ENCODE measurements around the gene HOXB5.

The HOXB5 gene

GRCh38 chr17:48587276-48588073, 6.1 kb downstream of the HOXB5 start:
- TF ChIP-seq TAF1 (IDR thresholded peaks at IDR 0.05; ENCODE audit: borderline replicate concordance, insufficient read depth, low read length) (no peak), REST (IDR thresholded peaks at IDR 0.05; ENCODE audit: insufficient read depth in 1 of 2, low read depth in 2 of 2, low read length in 2 of 2) (no peak), FOXP2 (optimal IDR thresholded peaks at IDR 0.05; ENCODE audit: borderline replicate concordance, extremely low read depth, extremely low read length, insufficient read depth) (no peak), POLR2AphosphoS5 (IDR thresholded peaks at IDR 0.05; ENCODE audit: low read depth, low read length) (no peak), SIN3A (IDR thresholded peaks at IDR 0.05; ENCODE audit: borderline replicate concordance, insufficient read depth, low read length) (no peak)

- TF ChIP-seq TAF1 (IDR thresholded peaks at IDR 0.05; ENCODE audit: borderline replicate concordance, insufficient read depth, low read length) (no peak), POLR2AphosphoS5 (IDR thresholded peaks at IDR 0.05; ENCODE audit: low read depth, low read length) (no peak), REST (IDR thresholded peaks at IDR 0.05; ENCODE audit: insufficient read depth in 1 of 2, low read depth in 2 of 2, low read length in 2 of 2) (no peak), FOXP2 (optimal IDR thresholded peaks at IDR 0.05; ENCODE audit: borderline replicate concordance, extremely low read depth, extremely low read length, insufficient read depth) (no peak), SIN3A (IDR thresholded peaks at IDR 0.05; ENCODE audit: borderline replicate concordance, insufficient read depth, low read length) (no peak)
Observed at GRCh38 chr17:48586355-48587258, 7.0 kb downstream of the HOXB5 start.

GRCh38 chr17:48584223-48584741, 9.3 kb downstream of the HOXB5 start:
- no peak for TF ChIP-seq POLR2AphosphoS5 (IDR thresholded peaks at IDR 0.05; ENCODE audit: low read depth, low read length)
- TF ChIP-seq TAF1 (IDR thresholded peaks at IDR 0.05; ENCODE audit: borderline replicate concordance, insufficient read depth, low read length) = no peak
- no peak for TF ChIP-seq REST (IDR thresholded peaks at IDR 0.05; ENCODE audit: insufficient read depth in 1 of 2, low read depth in 2 of 2, low read length in 2 of 2)
- TF ChIP-seq SIN3A (IDR thresholded peaks at IDR 0.05; ENCODE audit: borderline replicate concordance, insufficient read depth, low read length) = no peak
- no peak for TF ChIP-seq FOXP2 (optimal IDR thresholded peaks at IDR 0.05; ENCODE audit: borderline replicate concordance, extremely low read depth, extremely low read length, insufficient read depth)

GRCh38 chr17:48583708-48584222, 9.8 kb downstream of the HOXB5 start:
- TF ChIP-seq POLR2AphosphoS5 (IDR thresholded peaks at IDR 0.05; ENCODE audit: low read depth, low read length) (no peak), FOXP2 (optimal IDR thresholded peaks at IDR 0.05; ENCODE audit: borderline replicate concordance, extremely low read depth, extremely low read length, insufficient read depth) (no peak), TAF1 (IDR thresholded peaks at IDR 0.05; ENCODE audit: borderline replicate concordance, insufficient read depth, low read length) (no peak)

GRCh38 chr17:48582750-48583069, 10.9 kb downstream of the HOXB5 start:
- TF ChIP-seq POLR2AphosphoS5 (IDR thresholded peaks at IDR 0.05; ENCODE audit: low read depth, low read length) = no peak
- TF ChIP-seq FOXP2 (optimal IDR thresholded peaks at IDR 0.05; ENCODE audit: borderline replicate concordance, extremely low read depth, extremely low read length, insufficient read depth) = no peak
- no peak for TF ChIP-seq TAF1 (IDR thresholded peaks at IDR 0.05; ENCODE audit: borderline replicate concordance, insufficient read depth, low read length)
- no peak for TF ChIP-seq REST (IDR thresholded peaks at IDR 0.05; ENCODE audit: insufficient read depth in 1 of 2, low read depth in 2 of 2, low read length in 2 of 2)
- no peak for TF ChIP-seq SIN3A (IDR thresholded peaks at IDR 0.05; ENCODE audit: borderline replicate concordance, insufficient read depth, low read length)

Data from PFSK-1 (cell line).